ENCODE data around the gene LEO1. TPM values are rescaled to one million over a fixed set of nuclear protein-coding genes. Genes with fewer than 3 reads are reported as not detected.

LEO1 gene
- total and polyA plus RNA-seq, 7 donors: 6.2 to 18.6 (median 7.6) TPM

- H3K27ac ChIP-seq: no peak overlapping the region
- no peaks in the 10 kb centered on the region for H3K9me3 ChIP-seq
- no peaks in the 10 kb centered on the region for H3K36me3 ChIP-seq (ENCODE audit: insufficient read depth in 1 of 2, low read depth in 1 of 2)
- H3K4me3 ChIP-seq: no peak overlapping the region
- WGBS, 3 donors: 95 to 100% (median 96%) methylated on average over 1 of the region's 1 CpG
- H3K27me3 ChIP-seq (ENCODE audit: insufficient read depth in 3 of 3, low read length in 2 of 3): no peaks in the 10 kb centered on the region
- TF ChIP-seq, protein P1, sequence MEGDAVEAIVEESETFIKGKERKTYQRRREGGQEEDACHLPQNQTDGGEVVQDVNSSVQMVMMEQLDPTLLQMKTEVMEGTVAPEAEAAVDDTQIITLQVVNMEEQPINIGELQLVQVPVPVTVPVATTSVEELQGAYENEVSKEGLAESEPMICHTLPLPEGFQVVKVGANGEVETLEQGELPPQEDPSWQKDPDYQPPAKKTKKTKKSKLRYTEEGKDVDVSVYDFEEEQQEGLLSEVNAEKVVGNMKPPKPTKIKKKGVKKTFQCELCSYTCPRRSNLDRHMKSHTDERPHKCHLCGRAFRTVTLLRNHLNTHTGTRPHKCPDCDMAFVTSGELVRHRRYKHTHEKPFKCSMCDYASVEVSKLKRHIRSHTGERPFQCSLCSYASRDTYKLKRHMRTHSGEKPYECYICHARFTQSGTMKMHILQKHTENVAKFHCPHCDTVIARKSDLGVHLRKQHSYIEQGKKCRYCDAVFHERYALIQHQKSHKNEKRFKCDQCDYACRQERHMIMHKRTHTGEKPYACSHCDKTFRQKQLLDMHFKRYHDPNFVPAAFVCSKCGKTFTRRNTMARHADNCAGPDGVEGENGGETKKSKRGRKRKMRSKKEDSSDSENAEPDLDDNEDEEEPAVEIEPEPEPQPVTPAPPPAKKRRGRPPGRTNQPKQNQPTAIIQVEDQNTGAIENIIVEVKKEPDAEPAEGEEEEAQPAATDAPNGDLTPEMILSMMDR (IDR thresholded peaks at IDR 0.05): no peak
- DNase-seq (no peak), ATAC-seq (no peak)
- peaks cover 13% of the 10 kb centered on the region for H3K4me1 ChIP-seq
- intact Hi-C loops (cut with DNase I): loop anchor here (5.0 kb wide), 2 partner anchors 32 to 553 kb away; partner anchors contain the start of gene ARPP19 (in 1 of the 2)
Measured at GRCh38 chr15:52014616-52015015, 43.0 kb upstream of the LEO1 start.

- H3K27ac ChIP-seq: no peak overlapping the region
- no peaks in the 10 kb centered on the region for H3K27me3 ChIP-seq (ENCODE audit: insufficient read depth in 3 of 3, low read length in 2 of 3)
- no peak overlapping the region for H3K4me3 ChIP-seq
- ATAC-seq: no peak
- H3K4me1 ChIP-seq: peaks cover 13% of the 10 kb centered on the region
- TF ChIP-seq, protein P1 (IDR thresholded peaks at IDR 0.05): no peak
- intact Hi-C loops (cut with DNase I): no loop called here
- no peak for DNase-seq
- WGBS, 3 donors: 80 to 88% (median 84%) methylated on average over 3 of the region's 3 CpGs
- H3K36me3 ChIP-seq (ENCODE audit: insufficient read depth in 1 of 2, low read depth in 1 of 2): no peaks in the 10 kb centered on the region
- H3K9me3 ChIP-seq: no peaks in the 10 kb centered on the region
Measured at GRCh38 chr15:52013151-52013791, 41.7 kb upstream of the LEO1 start.

- Histone ChIP-seq H3K36me3 (ENCODE audit: insufficient read depth in 1 of 2, low read depth in 1 of 2) (no peaks in the 10 kb centered on the region), H3K27me3 (ENCODE audit: insufficient read depth in 3 of 3, low read length in 2 of 3) (no peaks in the 10 kb centered on the region), H3K4me1 (peaks cover 13% of the 10 kb centered on the region), H3K4me3 (no peak overlapping the region), H3K9me3 (no peaks in the 10 kb centered on the region), H3K27ac (no peak overlapping the region)
- WGBS, 3 donors: 43 to 64% (median 53%) methylated on average over 2 of the region's 2 CpGs
- DNase-seq (no peak), ATAC-seq (no peak)
- TF ChIP-seq, protein P1 (IDR thresholded peaks at IDR 0.05): no peak
- intact Hi-C loops (cut with DNase I): no loop called here
Measured at GRCh38 chr15:52012210-52012609, 40.6 kb upstream of the LEO1 start.

DNA sequence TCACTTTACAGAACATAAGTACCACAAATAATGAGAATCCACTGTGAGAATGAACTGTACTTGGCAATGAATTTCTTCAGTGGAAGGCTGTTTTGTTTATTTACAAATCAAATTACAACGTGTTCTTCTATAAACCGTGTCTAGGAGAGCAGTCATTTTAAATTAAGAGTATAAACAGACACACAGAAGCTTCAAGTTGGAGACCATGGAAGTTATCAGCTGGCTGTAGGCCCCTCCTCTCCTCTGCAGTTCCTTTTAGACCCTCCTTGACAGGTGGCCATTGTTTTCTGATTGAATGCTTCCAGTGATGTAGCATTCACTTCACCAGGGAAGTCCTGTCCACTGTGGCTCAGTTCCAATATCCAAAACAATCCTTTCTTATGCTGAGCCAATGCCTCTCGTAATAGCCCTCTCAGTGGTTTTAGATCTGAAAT, 40.1 kb upstream of the LEO1 start:
- TF ChIP-seq, protein P1 (IDR thresholded peaks at IDR 0.05): no peak
- WGBS, 3 donors: 8 to 32% (median 25%) methylated on average over 3 of the region's 3 CpGs
- ATAC-seq: peak in 1 of 4 donors; percentile 53
- intact Hi-C loops (cut with DNase I): no loop called here
- H3K4me1 ChIP-seq: peaks cover 14% of the 10 kb centered on the region
- H3K27me3 ChIP-seq (ENCODE audit: insufficient read depth in 3 of 3, low read length in 2 of 3): no peaks in the 10 kb centered on the region
- H3K4me3 ChIP-seq: no peak overlapping the region
- peak overlapping the region; percentile 23 for H3K27ac ChIP-seq
- H3K36me3 ChIP-seq (ENCODE audit: insufficient read depth in 1 of 2, low read depth in 1 of 2): no peaks in the 10 kb centered on the region
- no peak for DNase-seq
- no peaks in the 10 kb centered on the region for H3K9me3 ChIP-seq

Data from psoas muscle (tissue), 8 donors.